Heart left ventricle (tissue), 16 donors: ENCODE data around the gene DNMT3B. TPM values are rescaled to one million over a fixed set of nuclear protein-coding genes. Genes with fewer than 3 reads are reported as not detected.

ENCODE experiments used
- ATAC-seq, 4 donors: fragments of 200-7000 bp; cut with Tn5 transposase; one replicate each; pipeline ENCODE4 v1.9.1; 2020 to 2022; ENCODE audit warnings: moderate library complexity in 4 of 4, mild to moderate bottlenecking in 3 of 4, moderate number of reproducible peaks in 1 of 4
- DNase-seq, 5 donors: peaks; one replicate each; pipeline ENCODE4 v3.0.0-alpha.2; 2020
- H3K27ac ChIP-seq, 12 donors: fragments of 200-600 bp; sonication (generic) in 4 of 12; one replicate each; pipeline versions ENCODE4 v1.5.0 to v1.8.0; 2016 to 2022; ENCODE audit warnings: mild to moderate bottlenecking in 2 of 12
- H3K27me3 ChIP-seq, 9 donors: fragments of 200-600 bp; sonication (generic) in 2 of 9; one replicate each; pipeline versions ENCODE4 v1.5.1 to v1.8.0; 2016 to 2022; ENCODE audit warnings: mild to moderate bottlenecking in 3 of 9
- H3K36me3 ChIP-seq, 9 donors: fragments of 200-600 bp; sonication (generic) in 2 of 9; one replicate each; pipeline versions ENCODE4 v1.5.0 to v1.8.0; 2018 to 2022; ENCODE audit warnings: mild to moderate bottlenecking in 2 of 9
- H3K4me1 ChIP-seq, 12 donors: fragments of 200-600 bp; sonication (generic) in 4 of 12; one replicate each; pipeline versions ENCODE4 v1.5.0 to v1.8.0; 2016 to 2022; ENCODE audit warnings: mild to moderate bottlenecking in 3 of 12
- H3K4me3 ChIP-seq, 12 donors: fragments of 200-600 bp; sonication (generic) in 4 of 12; one replicate each; pipeline versions ENCODE4 v1.5.0 to v1.8.0; 2017 to 2022; ENCODE audit warnings: mild to moderate bottlenecking in 9 of 12, moderate library complexity in 4 of 12
- H3K9me3 ChIP-seq, 12 donors: fragments of 200-600 bp; sonication (generic) in 4 of 12; one replicate each; pipeline versions ENCODE4 v1.5.0 to v1.8.0; 2016 to 2022; ENCODE audit warnings: mild to moderate bottlenecking in 1 of 12
- CTCF ChIP-seq, 12 donors: fragments of 200-600 bp; sonication (generic) in 4 of 12; IDR thresholded peaks; one replicate each; pipeline versions ENCODE4 v1.5.0 to v1.8.0; 2018 to 2022; ENCODE audit warnings: antibody characterized with exemption in 12 of 12, mild to moderate bottlenecking in 5 of 12
- POLR2A ChIP-seq, 2 donors: fragments of 450-650 bp; IDR thresholded peaks; one replicate each; pipeline ENCODE4 v1.6.1; 2017; ENCODE audit warnings: antibody characterized with exemption in 2 of 2, mild to moderate bottlenecking in 2 of 2, moderate library complexity in 2 of 2
- WGBS, 4 donors: extraction: QIAGEN DNeasy Blood & Tissue Kit in 2 of 4; methylation state at CpG; one replicate each; pipeline versions ENCODE4 v1.1.5 to v1.1.7; 2013 to 2018; 5-methylcytosine and 5-hydroxymethylcytosine counted together
- intact Hi-C, 10 donors: fragments of 100-400 bp; cut with DNase I; formaldehyde crosslinking; loops; one replicate each; pipeline versions ENCODE4 v1.11.1 to v1.14.2; 2022
- polyA plus RNA-seq, 2 donors: library from polyadenylated mRNA; stranded (reverse); fragments of 200-250 nt; gene quantifications; one replicate each; pipeline ENCODE4 v1.2.3, GENCODE V29; 2013
- total RNA-seq, 9 donors: library from RNA; depleted of rRNA in 2 of 9; stranded (reverse); fragments of >200 nt in 2 of 9; fragmentation: NEBNext Ultra II Directional in 3 of 9; extraction: Animal tissue kit (Norgen Biotek cat#: 25700) in 3 of 9; gene quantifications; one replicate each; pipeline versions ENCODE4 v1.1.0 to v1.2.4, GENCODE V29; 2016 to 2023
- donor health status: ischemic (EF 13 %, LVEDD 7.1; RV severe dilation, severe dysfunction).
- donor health status: healthy with polysubstance abuse.
- donor health status: DM: no; HTN: yes; CAD: no.
- donor health status: DM: no; HTN: no; CAD: no.
- donor health status: ischemic (EF 25% LVEDD 6.9; RV normal size, moderate dysfunction).
- donor health status: ischemic (EF 25% LVEDD 5.7; RV mildly dilated, moderate dysfunction).
- donor health status: healthy.
- donor health status: DM: yes; HTN: yes; CAD: no.
- donor health status: ischemic (EF 35%, LVEDD 5.7; RV mildly dilated, moderate dysfunction).
- donor health status: nonischemic (EF 11% LVEDD 7.7; RV severe dilation, severe dysfunction).
- donor health status: DM: yes; HTN: yes; CAD: no.
- donor health status: PGD.
- donor health status: ischemic (EF 29% LVEDD 5.4; RV normal size, mild dysfunction).
- donor health status: nonischemic (EF 23%, LVEDD 6.1; RV moderate dilation, normal function).

Gene DNMT3B
- total and polyA plus RNA-seq, 11 donors: 0.19 to 1.2 (median 0.50) TPM

DNA sequence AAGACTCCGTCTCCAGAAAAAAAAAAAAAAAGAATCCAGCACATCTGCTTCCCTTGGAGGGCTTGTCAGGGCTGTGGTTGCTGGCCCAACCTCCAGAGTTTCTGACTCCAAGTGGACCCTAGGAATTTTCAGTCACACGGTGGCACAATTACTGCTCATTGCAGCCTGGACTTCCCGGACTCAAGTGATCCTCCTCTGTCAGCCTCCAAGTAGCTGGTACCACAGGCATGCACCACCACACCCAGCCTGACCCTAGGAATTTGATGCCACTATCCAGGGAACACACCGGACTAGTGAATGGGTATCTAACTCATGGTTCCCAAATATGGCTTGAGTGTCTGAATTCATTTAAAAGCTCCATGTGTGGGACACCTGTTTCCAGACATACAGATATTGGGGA lies 47.7 kb downstream of the DNMT3B start:
- DNase-seq (no peak), ATAC-seq (no peak)
- WGBS, 4 donors: 89 to 100% (median 92%) methylated on average over 4 of the region's 4 CpGs

DNA sequence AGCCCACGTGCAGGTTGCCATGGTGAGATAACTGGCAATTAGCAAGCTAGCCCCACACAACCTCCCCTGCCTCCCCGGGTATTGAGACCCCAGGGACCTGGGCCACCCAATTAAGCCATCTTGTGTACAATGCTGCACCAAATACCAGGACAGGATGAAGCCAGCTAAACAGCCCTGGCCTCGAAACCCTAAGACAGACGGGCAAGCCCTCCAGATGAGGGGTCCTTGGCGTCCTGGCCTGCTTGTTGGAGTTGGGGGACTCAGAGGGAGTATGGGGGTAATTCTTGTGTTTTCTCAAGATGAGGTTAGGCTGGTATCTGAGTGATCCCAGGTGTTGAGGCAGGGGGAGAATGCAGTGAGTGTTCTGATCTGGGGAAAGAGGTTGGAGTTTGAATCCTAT lies 48.8 kb downstream of the DNMT3B start:
- DNase-seq (no peak), ATAC-seq (no peak)
- Histone ChIP-seq H3K4me1 (no peaks in the 10 kb centered on the region), H3K27me3 (no peaks in the 10 kb centered on the region), H3K27ac (no peak overlapping the region), H3K36me3 (peaks cover 0 to 6% (median 0%) of the 10 kb centered on the region in 9 donors), H3K9me3 (no peaks in the 10 kb centered on the region), H3K4me3 (no peak overlapping the region)
- TF ChIP-seq CTCF (IDR thresholded peaks at IDR 0.05) (no peak), POLR2A (IDR thresholded peaks at IDR 0.05) (no peak)
- WGBS, 4 donors: 89 to 93% (median 90%) methylated on average over 5 of the region's 5 CpGs
- intact Hi-C loops: no loop called here

More for the DNA sequence above, 47.7 kb downstream of the DNMT3B start:
- no peak overlapping the region for H3K4me3 ChIP-seq
- H3K36me3 ChIP-seq: peaks cover 0 to 6% (median 0%) of the 10 kb centered on the region in 9 donors
- H3K4me1 ChIP-seq: no peaks in the 10 kb centered on the region
- TF ChIP-seq CTCF (IDR thresholded peaks at IDR 0.05) (no peak), POLR2A (IDR thresholded peaks at IDR 0.05) (no peak)
- intact Hi-C loops: no loop called here
- H3K27me3 ChIP-seq: no peaks in the 10 kb centered on the region
- H3K27ac ChIP-seq: no peak overlapping the region
- H3K9me3 ChIP-seq: no peaks in the 10 kb centered on the region

- intact Hi-C loops: no loop called here
- no peak overlapping the region for H3K4me3 ChIP-seq
These were observed 49.7 kb downstream of the DNMT3B start for GRCh38 chr20:32811886-32812285.

More at GRCh38 chr20:32811886-32812285, 49.7 kb downstream of the DNMT3B start:
- H3K27me3 ChIP-seq: no peaks in the 10 kb centered on the region
- H3K36me3 ChIP-seq: peaks cover 0 to 2% (median 0%) of the 10 kb centered on the region in 9 donors
- H3K9me3 ChIP-seq: no peaks in the 10 kb centered on the region
- DNase-seq: no peak
- 90 to 94% (median 91%) methylated on average over 6 of the region's 6 CpGs for WGBS, 4 donors
- ATAC-seq: no peak
- no peak overlapping the region for H3K27ac ChIP-seq
- H3K4me1 ChIP-seq: no peaks in the 10 kb centered on the region
- no peak for TF ChIP-seq POLR2A (IDR thresholded peaks at IDR 0.05)
- no peak for TF ChIP-seq CTCF (IDR thresholded peaks at IDR 0.05)
